Measurements from ENCODE around the gene U2AF1L4.

U2AF1L4 gene

GRCh38 chr19:35723671-35724070, 21.5 kb downstream of the U2AF1L4 start:
- DNase-seq: no peak

DNA sequence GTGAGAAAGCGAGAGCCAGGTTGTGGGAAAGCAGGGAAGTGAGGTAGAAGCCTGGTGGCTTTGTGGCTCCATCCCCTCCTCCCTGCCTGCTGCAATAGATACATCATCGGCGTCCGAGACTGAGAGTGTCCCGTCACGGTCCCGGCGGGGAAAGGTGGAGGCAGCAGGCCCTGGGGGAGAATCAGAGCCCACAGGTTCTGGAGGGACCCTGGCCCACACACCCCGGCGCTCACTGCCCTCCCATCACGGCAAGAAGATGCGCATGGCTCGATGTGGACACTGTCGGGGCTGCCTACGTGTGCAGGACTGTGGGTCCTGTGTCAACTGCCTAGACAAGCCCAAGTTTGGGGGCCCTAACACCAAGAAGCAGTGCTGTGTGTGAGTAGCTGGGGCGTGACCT, 22.3 kb downstream of the U2AF1L4 start:
- DNase-seq: no peak

DNA sequence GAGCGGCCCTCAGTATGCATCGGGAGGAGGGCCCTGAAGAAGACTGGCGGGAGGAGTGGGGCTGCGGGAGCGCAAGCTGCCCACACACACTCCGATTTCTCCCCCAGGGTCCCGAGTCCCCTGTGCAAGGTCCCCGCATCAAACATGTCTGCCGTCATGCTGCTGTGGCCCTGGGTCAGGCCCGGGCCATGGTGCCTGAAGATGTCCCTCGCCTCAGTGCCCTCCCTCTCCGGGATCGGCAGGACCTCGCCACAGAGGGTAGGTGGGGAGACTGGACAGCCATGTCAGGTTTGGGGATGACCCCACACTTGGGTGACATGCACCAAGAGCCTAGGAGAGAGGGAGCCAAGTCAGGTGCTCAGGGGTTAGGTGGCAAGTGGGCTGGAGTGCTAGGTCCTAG, 22.8 kb downstream of the U2AF1L4 start:
- DNase-seq: no peak

- DNase-seq: no peak
Measured at GRCh38 chr19:35721374-35721773, 23.8 kb downstream of the U2AF1L4 start.

GRCh38 chr19:35720648-35721047, 24.6 kb downstream of the U2AF1L4 start:
- DNase-seq: no peak

- no peak for DNase-seq
Measured at GRCh38 chr19:35720163-35720524, 25.1 kb downstream of the U2AF1L4 start.

- DNase-seq: no peak
Measured at GRCh38 chr19:35719402-35720162, 25.6 kb downstream of the U2AF1L4 start.

GRCh38 chr19:35718345-35719041, 26.7 kb downstream of the U2AF1L4 start:
- DNase-seq: no peak

- DNase-seq: no peak
Measured at GRCh38 chr19:35717665-35718344, 27.4 kb downstream of the U2AF1L4 start, which contains the start of gene KMT2B. Gene KMT2B, plus strand, starts transcription at chr19:35718003. Its CDS starts 16 bp downstream, at chr19:35718019.

GRCh38 chr19:35716801-35717664, 28.2 kb downstream of the U2AF1L4 start:
- DNase-seq: peak; percentile 94

DNA sequence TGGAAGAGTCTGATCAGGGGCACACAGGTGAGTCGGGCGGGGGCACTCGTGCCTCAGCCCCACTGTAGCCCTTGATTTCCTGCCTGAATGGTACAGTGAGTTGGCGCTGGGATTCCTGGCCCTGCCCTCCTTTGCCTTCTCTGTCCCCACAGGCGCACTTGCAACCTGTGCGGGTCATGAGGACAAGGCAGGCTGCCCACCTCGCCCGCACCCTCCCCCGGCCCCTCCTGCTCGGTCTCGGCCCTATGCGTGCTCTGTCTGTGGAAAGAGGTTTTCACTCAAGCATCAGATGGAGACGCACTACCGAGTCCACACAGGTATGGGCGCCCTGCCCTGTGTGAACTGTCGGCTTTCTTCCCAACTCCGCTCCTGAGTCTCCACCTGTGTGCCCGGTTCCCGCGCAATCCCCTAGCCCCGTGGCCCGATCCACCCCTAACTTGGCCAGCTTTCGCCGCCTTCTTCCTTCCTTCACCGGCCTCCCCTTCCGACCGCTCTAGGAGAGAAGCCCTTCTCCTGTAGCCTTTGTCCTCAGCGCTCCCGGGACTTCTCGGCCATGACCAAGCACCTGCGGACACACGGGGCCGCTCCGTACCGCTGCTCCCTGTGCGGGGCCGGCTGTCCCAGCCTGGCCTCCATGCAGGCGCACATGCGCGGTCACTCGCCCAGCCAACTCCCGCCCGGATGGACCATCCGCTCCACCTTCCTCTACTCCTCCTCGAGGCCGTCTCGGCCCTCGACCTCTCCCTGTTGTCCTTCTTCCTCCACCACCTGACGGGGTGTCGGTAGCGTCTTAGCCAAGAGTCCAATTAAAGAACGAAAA, 29.0 kb downstream of the U2AF1L4 start:
- no peak for DNase-seq

DNA sequence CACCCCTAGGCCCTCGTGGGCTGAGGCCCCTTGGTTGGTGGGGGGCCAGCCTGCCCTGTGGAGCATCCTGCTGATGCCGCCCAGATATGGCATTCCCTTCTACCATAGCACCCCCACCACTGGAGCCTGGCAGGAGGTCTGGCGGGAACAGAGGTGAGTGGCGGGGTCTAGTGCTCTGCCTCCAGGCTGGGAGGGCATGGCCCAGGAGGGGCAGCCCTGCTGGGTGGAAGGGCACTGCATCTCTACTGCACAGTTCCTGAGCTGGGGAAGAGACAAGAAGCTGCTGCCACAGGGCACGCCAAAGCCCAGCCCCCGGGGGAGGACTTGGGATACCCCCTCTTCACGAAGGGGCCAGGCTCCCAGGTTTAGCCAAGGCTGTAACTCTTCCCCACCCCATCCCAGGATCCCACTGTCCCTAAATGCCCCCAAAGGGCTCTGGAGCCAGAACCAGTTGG, 29.8 kb downstream of the U2AF1L4 start:
- DNase-seq: no peak

GRCh38 chr19:35714601-35715354, 30.4 kb downstream of the U2AF1L4 start:
- DNase-seq: no peak

DNA sequence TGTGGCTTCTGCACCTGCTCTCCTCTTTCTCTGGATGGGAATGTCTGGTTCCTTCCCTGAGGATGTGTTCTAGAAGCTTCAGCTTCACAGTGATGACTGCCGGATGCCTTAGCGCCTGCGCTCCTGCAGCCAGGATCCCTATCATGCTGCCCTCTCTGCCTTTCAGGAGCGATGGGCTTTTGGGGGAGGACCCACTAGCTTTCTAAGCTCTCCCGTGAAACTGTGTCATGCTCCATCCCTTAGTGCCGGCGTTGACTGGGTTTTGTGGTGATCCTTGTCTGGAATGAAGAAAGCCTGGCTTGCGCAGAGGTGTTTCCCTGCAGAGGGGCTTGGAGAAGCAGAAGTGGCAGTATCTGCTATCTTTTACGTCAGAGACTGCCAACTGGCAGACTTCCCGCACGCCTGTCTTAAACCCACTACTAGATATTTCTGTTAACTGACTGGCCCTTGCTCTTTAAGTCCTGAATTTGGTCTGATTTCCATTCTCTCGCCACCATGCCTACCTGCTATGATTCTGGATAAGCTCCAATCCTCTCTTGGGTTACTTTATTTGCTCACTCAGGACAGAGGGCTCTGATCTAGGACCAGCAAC, 31.2 kb downstream of the U2AF1L4 start:
- no peak for DNase-seq

DNA sequence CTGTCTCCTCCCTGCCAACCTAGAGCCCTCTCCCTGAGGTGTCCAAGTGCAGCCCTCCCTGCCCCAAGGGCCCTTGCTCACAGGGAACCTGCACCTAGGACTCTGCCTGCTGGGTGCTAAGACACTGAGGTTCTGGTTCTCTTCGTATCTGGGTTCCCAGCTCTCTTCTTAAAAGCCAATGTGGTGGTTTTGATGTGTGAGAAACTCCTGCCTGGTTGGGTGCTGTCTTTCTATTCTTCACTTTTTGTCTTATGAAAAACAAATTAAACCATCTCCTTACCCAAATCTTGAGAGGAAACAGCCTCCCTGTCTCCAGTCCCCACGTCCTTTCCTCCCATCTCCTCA, 31.7 kb downstream of the U2AF1L4 start:
- DNase-seq: no peak

- no peak for DNase-seq
Measured at GRCh38 chr19:35712567-35713505, 32.4 kb downstream of the U2AF1L4 start.

DNA sequence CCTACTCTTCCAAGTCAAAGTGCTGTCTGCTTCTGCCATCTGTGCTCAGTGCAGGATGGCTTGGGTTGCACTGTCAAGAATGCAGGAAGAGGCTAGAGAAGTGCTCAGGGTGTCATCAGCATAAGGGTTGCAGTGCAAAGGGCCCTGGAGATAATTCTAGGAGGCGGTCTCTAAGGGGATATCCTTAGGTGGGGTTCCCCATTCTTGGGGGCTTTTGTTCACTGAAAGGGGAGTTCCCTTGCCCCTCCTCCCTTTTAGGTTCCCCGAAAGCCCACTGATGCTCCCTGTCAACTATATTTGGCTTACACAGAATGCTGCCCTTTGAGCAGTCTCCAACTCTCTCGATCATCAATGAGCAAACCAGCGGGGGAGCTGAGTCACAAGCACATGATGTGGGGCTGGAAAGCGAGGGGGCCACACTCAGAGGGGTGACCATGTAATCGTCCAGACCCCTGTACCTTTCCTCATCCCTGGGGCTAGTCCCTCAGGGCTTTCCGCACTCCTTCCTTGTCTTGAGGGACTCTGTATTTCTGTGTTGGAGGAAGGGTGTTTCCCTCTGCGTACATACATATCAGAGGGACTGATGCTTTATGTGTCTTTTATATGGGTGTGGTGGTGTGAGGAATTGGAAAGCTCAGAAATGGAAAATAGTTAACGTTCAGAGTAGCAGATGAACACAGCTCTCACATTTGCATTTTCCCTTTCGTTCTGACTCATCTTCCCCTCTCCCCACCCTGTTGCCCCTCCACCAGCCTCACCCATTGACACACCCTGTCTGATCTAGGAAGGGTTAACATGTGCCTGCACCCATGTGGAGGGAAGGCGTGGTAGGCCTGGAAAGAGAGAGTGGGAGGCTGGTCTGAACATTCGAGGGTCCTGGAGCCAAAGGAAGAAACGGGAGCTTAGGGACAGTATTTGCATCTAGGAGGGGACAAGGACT, 34.2 kb downstream of the U2AF1L4 start:
- no peak for DNase-seq

DNA sequence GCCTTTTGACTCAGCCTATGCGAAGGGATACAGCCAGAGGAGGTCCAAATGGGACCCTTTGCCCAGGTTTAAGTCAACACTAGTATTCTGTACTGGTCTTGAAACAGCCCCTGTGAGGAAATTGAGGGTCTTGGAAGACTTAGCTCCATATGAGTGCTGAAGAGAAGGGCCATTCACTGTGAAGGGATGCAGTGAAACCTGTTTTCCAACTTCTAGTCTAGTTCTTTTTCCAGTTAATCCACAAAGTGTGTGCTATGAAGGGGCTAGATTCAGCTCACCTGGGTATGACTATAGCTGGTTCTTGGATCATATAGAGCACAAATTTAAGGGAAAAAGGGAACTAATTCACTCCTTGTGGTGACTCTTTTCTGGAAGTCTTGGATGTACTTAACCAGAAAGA, 36.8 kb downstream of the U2AF1L4 start:
- no peak for DNase-seq
